Activated CD8-positive, alpha-beta T cell treated with anti-CD3 and anti-CD28 coated beads for 36 hours (primary cell): ENCODE measurements around the gene SLC7A5. TPM values are rescaled to one million over a fixed set of nuclear protein-coding genes. Genes with fewer than 3 reads are reported as not detected.
"Not testable (repeated sequence)": the region's sequence is repeated elsewhere in the genome, so short reads cannot be mapped to it uniquely, and the experiment has no call there.

Source experiments
- ATAC-seq: fragments of 200-7000 bp; cut with Tn5 transposase; one replicate; pipeline ENCODE4 v1.10.0; 2021; ENCODE audit warnings: mild to moderate bottlenecking, moderate library complexity
- CTCF ChIA-PET: fragments of 350-600 bp; sonication (Branson Sonifier 250); formaldehyde crosslinking; loops from one replicate; lab custom pipeline; 2021; ENCODE audit warnings: antibody characterized with exemption; lab: Charles Lee
- POLR2A ChIA-PET: fragments of 350-600 bp; sonication (Branson Sonifier 250); formaldehyde crosslinking; loops from one replicate; lab custom pipeline; 2021; ENCODE audit warnings: antibody characterized with exemption; lab: Charles Lee
- DNase-seq: peaks from one replicate; pipeline ENCODE4 v3.0.0-alpha.2; 2020
- H3K27ac Mint-ChIP-seq: one replicate; pipeline ENCODE4 v1.8.0; 2021; ENCODE audit warnings: mild to moderate bottlenecking, mixed read lengths
- H3K27me3 Mint-ChIP-seq: one replicate; pipeline ENCODE4 v1.8.0; 2021; ENCODE audit warnings: mixed read lengths
- H3K36me3 Mint-ChIP-seq: one replicate; pipeline ENCODE4 v1.8.0; 2021; ENCODE audit warnings: low read depth, mixed read lengths
- H3K4me1 Mint-ChIP-seq: one replicate; pipeline ENCODE4 v1.8.0; 2021; ENCODE audit warnings: low read depth, mixed read lengths
- H3K4me3 Mint-ChIP-seq: one replicate; pipeline ENCODE4 v1.8.0; 2021; ENCODE audit warnings: mild to moderate bottlenecking, moderate library complexity, mixed read lengths
- H3K9me3 Mint-ChIP-seq: one replicate; pipeline ENCODE4 v1.8.0; 2021; ENCODE audit warnings: mixed read lengths
- intact Hi-C: fragments of 100-400 bp; cut with micrococcal nuclease; formaldehyde crosslinking; loops from one replicate; pipeline ENCODE4 v1.10.0; 2022
- total RNA-seq, 2 experiments: library from RNA; stranded (reverse); gene quantifications; one replicate each; pipeline ENCODE4 v1.2.3, GENCODE V29; 2021
- TF ChIP-seq, protein P1 (sequence below): fragments of 200-600 bp; IDR thresholded peaks from one replicate; pipeline ENCODE4 v1.8.0; 2022; ENCODE audit warnings: antibody characterized with exemption, mild to moderate bottlenecking

SLC7A5 gene
- total RNA-seq, 2 experiments from 2014 or later = 230 to 236 TPM

DNA sequence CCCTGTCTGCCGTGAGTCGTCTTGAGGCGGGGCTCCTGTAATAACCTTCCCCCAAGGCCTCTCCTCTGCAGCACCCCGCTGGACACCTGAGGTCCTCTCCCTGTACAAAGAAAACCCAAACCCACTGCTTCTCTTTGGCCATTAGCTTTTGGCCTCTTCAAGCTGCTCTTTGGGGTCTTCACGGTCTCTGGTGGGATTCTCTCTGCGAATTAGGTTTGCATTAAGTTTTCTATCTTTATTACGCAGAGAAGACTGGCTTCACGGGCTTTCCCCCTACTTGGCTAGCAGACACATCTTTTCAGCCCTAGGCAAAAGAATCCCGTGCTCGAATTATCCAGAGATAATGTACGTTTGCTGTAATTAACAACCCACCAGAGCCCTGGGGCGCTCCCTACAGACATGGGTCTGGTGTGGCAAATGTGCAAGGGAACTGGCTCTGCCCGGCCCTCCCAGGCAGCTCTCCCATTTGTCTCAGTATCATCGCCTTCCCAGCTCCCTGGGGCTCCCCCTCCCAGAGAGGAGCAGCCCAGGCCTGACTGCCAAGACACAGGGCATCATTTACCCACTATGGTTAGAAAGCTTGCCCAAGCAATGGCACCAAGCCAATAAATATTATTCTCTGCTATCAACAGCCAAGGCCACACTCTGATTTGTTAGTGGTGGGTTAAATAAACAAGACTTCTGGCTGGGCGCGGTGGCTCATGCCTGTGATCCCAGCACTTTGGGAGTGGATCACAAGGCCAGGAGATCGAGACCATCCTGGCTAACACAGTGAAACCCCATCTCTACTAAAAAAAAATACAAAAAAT, 78.8 kb downstream of the SLC7A5 start:
- ATAC-seq = no peak
- ChIA-PET CTCF (interaction anchor here (1.3 to 6.5 kb wide), 3 partner anchors 10 to 81 kb away, joined by 3 to 45 read pairs (median 4); no protein-coding TSS in a partner anchor), POLR2A (interaction anchor here (1.1 to 1.8 kb wide), 3 partner anchors 10 to 16 kb away, joined by 3 to 9 read pairs (median 4); no protein-coding TSS in a partner anchor)
- no peaks in the 10 kb centered on the region for H3K36me3 Mint-ChIP-seq
- H3K27me3 Mint-ChIP-seq = no peaks in the 10 kb centered on the region
- no peak overlapping the region for H3K4me3 Mint-ChIP-seq
- intact Hi-C loops = no loop called here
- H3K4me1 Mint-ChIP-seq = no peaks in the 10 kb centered on the region
- no peak for DNase-seq
- H3K9me3 Mint-ChIP-seq = no peaks in the 10 kb centered on the region
- TF ChIP-seq, protein P1, sequence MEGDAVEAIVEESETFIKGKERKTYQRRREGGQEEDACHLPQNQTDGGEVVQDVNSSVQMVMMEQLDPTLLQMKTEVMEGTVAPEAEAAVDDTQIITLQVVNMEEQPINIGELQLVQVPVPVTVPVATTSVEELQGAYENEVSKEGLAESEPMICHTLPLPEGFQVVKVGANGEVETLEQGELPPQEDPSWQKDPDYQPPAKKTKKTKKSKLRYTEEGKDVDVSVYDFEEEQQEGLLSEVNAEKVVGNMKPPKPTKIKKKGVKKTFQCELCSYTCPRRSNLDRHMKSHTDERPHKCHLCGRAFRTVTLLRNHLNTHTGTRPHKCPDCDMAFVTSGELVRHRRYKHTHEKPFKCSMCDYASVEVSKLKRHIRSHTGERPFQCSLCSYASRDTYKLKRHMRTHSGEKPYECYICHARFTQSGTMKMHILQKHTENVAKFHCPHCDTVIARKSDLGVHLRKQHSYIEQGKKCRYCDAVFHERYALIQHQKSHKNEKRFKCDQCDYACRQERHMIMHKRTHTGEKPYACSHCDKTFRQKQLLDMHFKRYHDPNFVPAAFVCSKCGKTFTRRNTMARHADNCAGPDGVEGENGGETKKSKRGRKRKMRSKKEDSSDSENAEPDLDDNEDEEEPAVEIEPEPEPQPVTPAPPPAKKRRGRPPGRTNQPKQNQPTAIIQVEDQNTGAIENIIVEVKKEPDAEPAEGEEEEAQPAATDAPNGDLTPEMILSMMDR = no peak
- no peak overlapping the region for H3K27ac Mint-ChIP-seq

DNA sequence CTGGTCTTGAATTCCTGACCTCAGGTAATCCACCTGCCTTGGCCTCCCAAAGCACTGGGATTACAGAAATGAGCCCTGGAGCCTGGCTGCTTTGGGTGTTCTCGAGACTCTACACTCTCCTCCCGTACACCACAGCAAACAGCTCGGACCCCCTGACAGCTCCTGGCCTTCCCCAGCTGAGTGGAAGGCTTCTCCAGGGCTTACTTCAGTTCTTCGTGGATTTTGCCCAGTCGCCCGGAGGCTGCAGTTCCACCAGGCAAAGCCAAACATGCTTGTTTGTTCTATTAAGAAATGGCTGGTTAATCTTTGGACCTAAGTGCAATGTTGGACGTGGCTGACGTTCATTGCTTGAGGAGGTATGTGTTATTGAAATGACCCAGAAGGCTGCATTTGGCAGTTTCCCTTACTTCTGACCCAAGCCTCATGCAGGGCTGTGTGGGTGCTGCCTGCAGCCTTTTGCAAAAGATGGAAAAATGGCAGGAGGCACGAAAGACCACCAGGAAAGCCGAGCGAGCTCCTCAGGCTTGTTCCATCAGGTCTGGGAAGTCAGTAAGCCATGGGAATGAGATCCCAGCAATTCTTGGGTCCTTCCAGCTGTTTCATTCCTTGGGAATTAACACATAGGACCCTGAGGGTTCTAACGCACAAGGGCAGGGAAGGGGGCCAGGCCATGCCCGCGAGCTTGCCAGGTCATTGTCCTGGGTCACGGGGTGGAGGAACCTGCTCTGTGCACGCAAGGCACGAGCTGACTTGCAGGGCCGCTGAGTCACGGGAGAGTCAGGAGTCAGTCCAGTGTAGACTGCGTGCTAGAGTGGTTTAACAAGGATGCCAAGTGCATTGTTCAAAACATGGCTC, 79.6 kb downstream of the SLC7A5 start:
- ChIA-PET POLR2A (interaction anchor here (1.1 kb wide), 1 partner anchor 9 kb away, joined by 4 read pairs; no protein-coding TSS in a partner anchor), CTCF (interaction anchor here (1.1 to 6.5 kb wide), 2 partner anchors 9 to 59 kb away, joined by 3 to 45 read pairs; no protein-coding TSS in a partner anchor)
- no peak for DNase-seq
- TF ChIP-seq, protein P1 = no peak
- Mint-ChIP-seq H3K4me3 (no peak overlapping the region), H3K36me3 (no peaks in the 10 kb centered on the region), H3K27ac (no peak overlapping the region), H3K27me3 (no peaks in the 10 kb centered on the region), H3K4me1 (no peaks in the 10 kb centered on the region), H3K9me3 (no peaks in the 10 kb centered on the region)
- intact Hi-C loops = no loop called here
- no peak for ATAC-seq

DNA sequence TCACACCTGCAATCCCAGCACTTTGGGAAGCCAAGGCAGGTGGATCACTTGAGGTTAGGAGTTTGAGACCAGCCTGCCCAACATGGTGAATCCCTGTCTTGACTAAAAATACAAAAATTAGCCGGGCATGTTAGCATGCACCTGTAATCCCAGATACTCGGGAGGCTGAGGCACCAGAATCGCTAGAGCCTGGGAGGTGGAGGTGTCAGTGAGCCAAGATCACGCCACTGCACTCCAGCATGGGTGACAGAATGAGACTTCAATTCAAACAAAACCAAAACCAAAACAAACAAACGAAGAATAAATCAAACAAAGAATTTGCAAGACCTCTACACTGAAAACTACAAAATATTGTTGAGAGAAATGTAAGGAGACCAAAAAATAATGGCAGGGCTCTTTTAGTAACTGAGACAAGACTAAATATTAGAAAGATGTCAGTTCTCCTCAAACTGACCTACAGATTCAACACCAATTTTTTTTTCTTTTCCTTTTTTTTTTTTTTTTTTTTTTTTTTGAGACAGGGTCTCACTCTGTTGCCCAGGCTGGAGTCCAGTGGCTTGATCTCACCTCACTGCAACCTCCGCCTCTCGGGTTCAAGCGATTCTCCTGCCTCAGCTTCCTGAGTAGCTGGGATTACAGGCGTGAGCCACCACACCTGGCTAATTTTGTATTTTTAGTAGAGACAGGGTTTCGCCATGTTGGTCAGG, 80.4 kb downstream of the SLC7A5 start:
- DNase-seq, H3K27me3 Mint-ChIP-seq, H3K4me1 Mint-ChIP-seq, H3K36me3 Mint-ChIP-seq, intact Hi-C loops, ATAC-seq, H3K9me3 Mint-ChIP-seq, H3K27ac Mint-ChIP-seq, H3K4me3 Mint-ChIP-seq: not testable (repeated sequence)
- ChIA-PET POLR2A (interaction anchor here (0.6 kb wide), 1 partner anchor 40 kb away, joined by 3 read pairs; no protein-coding TSS in a partner anchor), CTCF (interaction anchor here (1.1 to 6.5 kb wide), 3 partner anchors 9 to 60 kb away, joined by 3 to 45 read pairs (median 4); no protein-coding TSS in a partner anchor)

DNA sequence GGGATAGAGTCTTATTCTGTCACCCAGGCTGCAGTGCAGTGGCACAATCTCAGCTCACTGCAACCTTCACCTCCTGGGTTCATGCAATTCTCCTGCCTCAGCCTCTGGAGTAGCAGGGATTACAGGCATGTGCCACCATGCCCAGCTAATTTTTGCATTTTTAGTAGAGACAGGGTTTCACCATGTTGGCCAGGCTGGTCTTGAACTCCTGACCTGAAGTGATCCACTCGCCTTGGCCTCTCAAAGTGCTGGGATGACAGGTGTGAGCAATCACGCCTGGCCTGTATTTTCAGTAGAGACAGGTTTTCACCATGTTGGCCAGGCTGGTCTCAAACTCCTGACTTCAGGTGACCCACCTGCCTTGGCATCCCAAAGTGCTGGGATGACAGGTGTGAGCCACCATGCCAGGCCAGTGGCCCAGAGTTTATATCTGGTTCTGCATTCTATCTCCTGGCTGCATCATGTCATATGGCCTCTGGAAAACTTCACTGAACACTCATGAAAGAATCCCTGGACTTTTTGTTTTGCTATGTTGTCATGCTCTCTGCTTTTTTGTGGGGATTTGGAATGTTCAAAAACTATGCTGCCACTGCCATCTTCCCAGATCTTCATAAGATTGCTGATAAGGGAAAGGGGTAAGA, 81.7 kb downstream of the SLC7A5 start:
- H3K27me3 Mint-ChIP-seq, H3K9me3 Mint-ChIP-seq, H3K36me3 Mint-ChIP-seq, DNase-seq, H3K4me3 Mint-ChIP-seq, H3K4me1 Mint-ChIP-seq, ATAC-seq, H3K27ac Mint-ChIP-seq, intact Hi-C loops: not testable (repeated sequence)
- POLR2A ChIA-PET = interaction anchor here (0.8 kb wide), 1 partner anchor 39 kb away, joined by 4 read pairs; no protein-coding TSS in a partner anchor
- CTCF ChIA-PET = interaction anchor here (1.8 kb wide), 1 partner anchor 8 kb away, joined by 4 read pairs; no protein-coding TSS in a partner anchor

DNA sequence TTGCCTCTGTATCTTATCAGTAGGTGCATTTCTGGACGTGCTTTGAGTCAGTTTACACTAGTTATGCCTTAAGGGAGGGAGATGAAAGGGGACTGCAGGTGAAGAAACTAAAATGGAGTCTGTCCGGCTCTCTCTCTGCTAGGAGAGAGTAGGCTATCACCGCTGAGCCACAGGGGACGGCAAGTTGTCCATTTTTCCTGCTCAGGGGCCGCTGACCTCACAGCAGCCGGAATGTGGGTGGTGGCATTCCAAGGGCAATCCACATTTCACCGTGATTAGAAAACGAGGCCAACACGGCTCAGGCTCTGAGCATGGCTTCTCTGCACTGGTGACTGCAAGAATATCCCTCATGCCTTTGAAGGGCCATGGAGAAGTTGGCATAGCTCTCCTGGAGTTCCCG, 84.5 kb downstream of the SLC7A5 start:
- CTCF ChIA-PET = interaction anchor here (1.5 kb wide), 1 partner anchor 65 kb away, joined by 5 read pairs; no protein-coding TSS in a partner anchor
- peaks cover 17% of the 10 kb centered on the region for H3K4me1 Mint-ChIP-seq

More for the DNA sequence above, 84.5 kb downstream of the SLC7A5 start:
- H3K27me3 Mint-ChIP-seq = no peaks in the 10 kb centered on the region
- H3K9me3 Mint-ChIP-seq = no peaks in the 10 kb centered on the region
- H3K4me3 Mint-ChIP-seq = no peak overlapping the region
- intact Hi-C loops = no loop called here
- ATAC-seq = no peak
- TF ChIP-seq, protein P1 = no peak
- H3K36me3 Mint-ChIP-seq = no peaks in the 10 kb centered on the region
- POLR2A ChIA-PET = interaction anchor here (1.1 kb wide), 1 partner anchor 18 kb away, joined by 3 read pairs; no protein-coding TSS in a partner anchor
- H3K27ac Mint-ChIP-seq = no peak overlapping the region
- DNase-seq = no peak
